ENCODE data around the gene CDC34. TPM values are rescaled to one million over a fixed set of nuclear protein-coding genes. Genes with fewer than 3 reads are reported as not detected.
A peak's percentile ranks its signal among the peaks of the same experiment; 100 is the strongest.

The CDC34 gene
- total RNA-seq, 4 donors from 2014 or later = 60.7 to 110 (median 73.4) TPM

DNA sequence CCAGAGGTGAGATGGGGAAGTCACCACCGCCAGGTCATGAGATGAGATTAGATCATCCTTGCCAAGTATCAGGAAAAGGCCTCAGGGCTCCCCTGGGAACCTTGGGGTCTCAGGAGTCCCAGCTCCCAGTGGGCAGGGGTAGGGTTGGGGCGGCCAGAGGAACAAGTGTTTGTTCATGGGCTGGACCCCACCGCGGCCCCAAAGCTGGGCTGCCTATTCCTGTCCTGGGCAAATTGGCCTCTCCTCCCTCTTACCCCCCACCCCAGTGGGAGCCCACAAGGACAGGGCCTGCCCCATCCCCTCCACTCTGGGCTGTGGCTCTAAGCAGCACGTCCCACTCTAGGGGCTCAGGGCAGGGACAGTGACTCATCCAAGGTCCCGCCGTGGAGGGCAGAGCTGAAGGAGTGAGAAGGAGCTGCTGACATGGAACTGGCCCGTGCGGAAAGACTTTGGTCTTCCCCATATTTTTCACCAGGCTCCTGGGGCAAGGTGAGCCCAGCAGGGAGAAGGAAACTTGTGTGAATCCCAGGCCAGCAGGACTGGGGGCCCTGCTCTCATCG, 54.1 kb downstream of the CDC34 start:
- no peak overlapping the region for H3K27ac ChIP-seq
- no peaks in the 10 kb centered on the region for H3K9me3 ChIP-seq
- TF ChIP-seq, protein P1, sequence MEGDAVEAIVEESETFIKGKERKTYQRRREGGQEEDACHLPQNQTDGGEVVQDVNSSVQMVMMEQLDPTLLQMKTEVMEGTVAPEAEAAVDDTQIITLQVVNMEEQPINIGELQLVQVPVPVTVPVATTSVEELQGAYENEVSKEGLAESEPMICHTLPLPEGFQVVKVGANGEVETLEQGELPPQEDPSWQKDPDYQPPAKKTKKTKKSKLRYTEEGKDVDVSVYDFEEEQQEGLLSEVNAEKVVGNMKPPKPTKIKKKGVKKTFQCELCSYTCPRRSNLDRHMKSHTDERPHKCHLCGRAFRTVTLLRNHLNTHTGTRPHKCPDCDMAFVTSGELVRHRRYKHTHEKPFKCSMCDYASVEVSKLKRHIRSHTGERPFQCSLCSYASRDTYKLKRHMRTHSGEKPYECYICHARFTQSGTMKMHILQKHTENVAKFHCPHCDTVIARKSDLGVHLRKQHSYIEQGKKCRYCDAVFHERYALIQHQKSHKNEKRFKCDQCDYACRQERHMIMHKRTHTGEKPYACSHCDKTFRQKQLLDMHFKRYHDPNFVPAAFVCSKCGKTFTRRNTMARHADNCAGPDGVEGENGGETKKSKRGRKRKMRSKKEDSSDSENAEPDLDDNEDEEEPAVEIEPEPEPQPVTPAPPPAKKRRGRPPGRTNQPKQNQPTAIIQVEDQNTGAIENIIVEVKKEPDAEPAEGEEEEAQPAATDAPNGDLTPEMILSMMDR (IDR thresholded peaks at IDR 0.05) = no peak
- TF ChIP-seq EP300 (IDR thresholded peaks at IDR 0.05) (no peak), POLR2A (IDR thresholded peaks at IDR 0.05) (no peak)
- no peak for DNase-seq (ENCODE audit: low spot score in 2 of 2)
- no peak overlapping the region for H3K4me3 ChIP-seq
- peaks cover 0 to 43% (median 9%) of the 10 kb centered on the region in 4 donors for H3K4me1 ChIP-seq
- H3K36me3 ChIP-seq = peaks cover 0 to 31% (median 14%) of the 10 kb centered on the region in 3 donors
- H3K27me3 ChIP-seq = peaks cover 0 to 38% of the 10 kb centered on the region in 2 donors
- 49 to 72% methylated on average over 5 to 7 of the region's 10 CpGs for WGBS, 2 donors

GRCh38 chr19:588093-588740, 56.7 kb downstream of the CDC34 start:
- Histone ChIP-seq H3K27me3 (peaks cover 3 to 64% of the 10 kb centered on the region in 2 donors), H3K4me3 (no peak overlapping the region), H3K9me3 (no peaks in the 10 kb centered on the region), H3K36me3 (peaks cover 0 to 5% (median 0%) of the 10 kb centered on the region in 3 donors), H3K27ac (no peak overlapping the region), H3K4me1 (peaks cover 0 to 45% (median 9%) of the 10 kb centered on the region in 4 donors)
- no peak for TF ChIP-seq EP300 (IDR thresholded peaks at IDR 0.05)
- TF ChIP-seq POLR2A (IDR thresholded peaks at IDR 0.05) = no peak
- TF ChIP-seq, protein P1 (IDR thresholded peaks at IDR 0.05) = no peak
- no peak for DNase-seq (ENCODE audit: low spot score in 2 of 2)
- 13% methylated on average over 19 to 30 of the region's 41 CpGs for WGBS, 2 donors

- peaks cover 3 to 68% of the 10 kb centered on the region in 2 donors for H3K27me3 ChIP-seq
Measured at GRCh38 chr19:588741-589692, 57.5 kb downstream of the CDC34 start.

GRCh38 chr19:589693-590395, 58.3 kb downstream of the CDC34 start, which contains the start of gene HCN2:
HCN2 (plus strand) TSS chr19:589881; CDS start chr19:589946, 65 bp downstream.
- WGBS, 2 donors = 1% methylated on average over 28 of the region's 132 CpGs; no CpG with 5 or more reads in 1 of the 2 donors
- TF ChIP-seq POLR2A (IDR thresholded peaks at IDR 0.05) (no peak), EP300 (IDR thresholded peaks at IDR 0.05) (no peak)
- TF ChIP-seq, protein P1 (IDR thresholded peaks at IDR 0.05) = no peak
- no peaks in the 10 kb centered on the region for H3K36me3 ChIP-seq
- no peaks in the 10 kb centered on the region for H3K9me3 ChIP-seq
- no peak within 1 kb of the TSS for H3K27ac ChIP-seq
- DNase-seq (ENCODE audit: low spot score in 2 of 2) = no peak
- H3K4me1 ChIP-seq = peaks cover 0 to 33% (median 9%) of the 10 kb centered on the region in 4 donors
- peak within 1 kb of the TSS in 1 of 4 donors; percentile 30 for H3K4me3 ChIP-seq
- H3K27me3 ChIP-seq = peaks cover 3 to 71% of the 10 kb centered on the region in 2 donors

More at GRCh38 chr19:588741-589692, 57.5 kb downstream of the CDC34 start:
- no peaks in the 10 kb centered on the region for H3K9me3 ChIP-seq
- H3K27ac ChIP-seq = no peak overlapping the region
- H3K4me3 ChIP-seq = no peak overlapping the region
- TF ChIP-seq POLR2A (IDR thresholded peaks at IDR 0.05) = no peak
- TF ChIP-seq, protein P1 (IDR thresholded peaks at IDR 0.05) = no peak
- TF ChIP-seq EP300 (IDR thresholded peaks at IDR 0.05) = no peak
- H3K4me1 ChIP-seq = peaks cover 0 to 37% (median 9%) of the 10 kb centered on the region in 4 donors
- 17 to 31% methylated on average over 18 to 47 of the region's 54 CpGs for WGBS, 2 donors
- no peak for DNase-seq (ENCODE audit: low spot score in 2 of 2)
- H3K36me3 ChIP-seq = no peaks in the 10 kb centered on the region

All from tibial nerve (tissue), 4 donors.